Activated CD4-positive, alpha-beta memory T cell treated with anti-CD3 and anti-CD28 coated beads, Interleukin-2, amount 10 ng/mL, durations not matched to agents 7 days and 5 days (primary cell): ENCODE results near the gene MKS1. TPM values are rescaled to one million over a fixed set of nuclear protein-coding genes. Genes with fewer than 3 reads are reported as not detected.

Experiments
- CTCF ChIA-PET: fragments of 350-600 bp; sonication (Branson Sonifier 250); formaldehyde crosslinking; loops from one replicate; lab custom pipeline; 2021; ENCODE audit warnings: antibody characterized with exemption, inconsistent platforms; lab: Charles Lee
- POLR2A ChIA-PET: fragments of 350-600 bp; sonication (Branson Sonifier 250); formaldehyde crosslinking; loops from one replicate; lab custom pipeline; 2021; ENCODE audit warnings: antibody characterized with exemption; lab: Charles Lee
- DNase-seq: peaks from one replicate; pipeline ENCODE4 v3.0.0-alpha.2; 2020
- H3K27ac Mint-ChIP-seq: one replicate; pipeline ENCODE4 v1.8.0; 2021; ENCODE audit warnings: mild to moderate bottlenecking, mixed read lengths
- H3K27me3 Mint-ChIP-seq: one replicate; pipeline ENCODE4 v1.8.0; 2021; ENCODE audit warnings: mixed read lengths
- H3K36me3 Mint-ChIP-seq: one replicate; pipeline ENCODE4 v1.8.0; 2021; ENCODE audit warnings: low read depth, mixed read lengths
- H3K4me1 Mint-ChIP-seq: one replicate; pipeline ENCODE4 v1.8.0; 2021; ENCODE audit warnings: mixed read lengths
- H3K4me3 Mint-ChIP-seq: one replicate; pipeline ENCODE4 v1.8.0; 2021; ENCODE audit warnings: mild to moderate bottlenecking, mixed read lengths
- H3K9me3 Mint-ChIP-seq: one replicate; pipeline ENCODE4 v1.8.0; 2021; ENCODE audit warnings: mixed read lengths
- total RNA-seq, 2 experiments: library from RNA; stranded (reverse); gene quantifications; one replicate each; pipeline ENCODE4 v1.2.3, GENCODE V29; 2021

The MKS1 gene
- total RNA-seq, 2 experiments from 2014 or later: 18.7 to 19.8 TPM

GRCh38 chr17:58250344-58251011, 31.4 kb upstream of the MKS1 start:
- H3K4me1 Mint-ChIP-seq: peaks cover 19% of the 10 kb centered on the region
- H3K36me3 Mint-ChIP-seq: no peaks in the 10 kb centered on the region
- POLR2A ChIA-PET: interaction anchor here (1.1 to 1.4 kb wide), 2 partner anchors 82 to 101 kb away, joined by 3 read pairs; no protein-coding TSS in a partner anchor
- H3K27ac Mint-ChIP-seq: no peak overlapping the region
- H3K4me3 Mint-ChIP-seq: no peak overlapping the region
- CTCF ChIA-PET: interaction anchor here (0.6 to 2.1 kb wide), 29 partner anchors 9 to 264 kb away, joined by 3 to 28 read pairs (median 4); partner anchors contain the start of genes HSF5, LPO, MKS1 and RNF43
- H3K27me3 Mint-ChIP-seq: peaks cover 53% of the 10 kb centered on the region
- DNase-seq: no peak
- H3K9me3 Mint-ChIP-seq: no peaks in the 10 kb centered on the region

DNA sequence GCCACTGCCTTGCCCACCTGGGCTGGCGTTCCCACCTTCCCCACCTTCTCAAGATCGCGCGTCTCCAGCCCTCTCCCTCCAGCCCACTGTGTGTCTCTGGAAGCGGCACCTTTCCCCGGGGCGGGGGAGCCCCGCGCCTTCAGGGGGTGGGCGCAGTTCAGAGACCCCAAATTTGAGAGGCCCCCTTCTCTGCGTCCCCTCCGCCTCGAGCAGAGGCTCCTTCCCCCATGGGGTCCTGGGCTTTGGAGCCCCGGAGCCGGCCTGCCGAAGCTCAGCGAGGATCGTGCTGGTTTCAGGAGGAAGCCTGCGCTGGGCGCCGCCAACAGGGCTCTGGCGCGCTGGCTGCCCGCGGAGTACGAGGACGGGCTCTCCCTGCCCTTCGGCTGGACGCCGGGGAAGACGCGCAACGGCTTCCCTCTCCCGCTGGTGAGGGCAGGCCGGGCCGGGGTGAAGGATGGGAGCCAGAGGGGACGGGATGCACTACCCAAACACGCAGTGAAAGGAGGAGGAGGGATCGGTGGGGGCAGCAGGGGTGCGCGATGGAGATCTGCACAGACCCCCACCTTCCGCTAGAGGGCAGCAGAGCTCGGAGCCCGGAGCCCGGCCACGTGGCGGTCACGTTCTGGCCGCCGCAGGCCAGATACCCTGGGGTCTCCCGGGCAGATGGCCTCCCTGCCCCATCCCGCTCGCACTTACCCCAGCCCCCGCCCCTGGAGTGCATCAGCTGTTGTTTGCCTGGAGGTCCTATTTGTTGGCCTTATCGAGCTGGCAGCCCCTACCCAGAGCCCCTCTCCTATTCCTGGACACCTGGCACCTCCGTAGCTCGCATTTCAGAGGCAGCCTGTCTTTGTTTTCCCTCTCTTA, 30.4 kb upstream of the MKS1 start:
- Mint-ChIP-seq H3K9me3 (no peaks in the 10 kb centered on the region), H3K4me1 (peaks cover 19% of the 10 kb centered on the region), H3K36me3 (no peaks in the 10 kb centered on the region), H3K4me3 (peak overlapping the region; percentile 71), H3K27ac (no peak overlapping the region), H3K27me3 (peaks cover 49% of the 10 kb centered on the region)
- ChIA-PET CTCF (interaction anchor here (0.6 to 2.1 kb wide), 31 partner anchors 10 to 265 kb away, joined by 3 to 28 read pairs (median 4); partner anchors contain the start of genes HSF5, LPO, MKS1 and RNF43), POLR2A (interaction anchor here (0.6 to 1.4 kb wide), 5 partner anchors 83 to 150 kb away, joined by 3 read pairs; no protein-coding TSS in a partner anchor)
- DNase-seq: peak; percentile 73

- Mint-ChIP-seq H3K4me1 (peaks cover 19% of the 10 kb centered on the region), H3K4me3 (no peak overlapping the region), H3K36me3 (no peaks in the 10 kb centered on the region), H3K27ac (no peak overlapping the region), H3K27me3 (peaks cover 50% of the 10 kb centered on the region), H3K9me3 (no peaks in the 10 kb centered on the region)
- DNase-seq: no peak
- POLR2A ChIA-PET: interaction anchor here (0.6 to 1.4 kb wide), 4 partner anchors 84 to 150 kb away, joined by 3 read pairs; no protein-coding TSS in a partner anchor
- CTCF ChIA-PET: interaction anchor here (0.6 to 2.1 kb wide), 12 partner anchors 10 to 266 kb away, joined by 3 to 28 read pairs (median 6); partner anchors contain the start of gene LPO
Measured at GRCh38 chr17:58248955-58249269, 29.9 kb upstream of the MKS1 start.

- Mint-ChIP-seq H3K4me3 (no peak overlapping the region), H3K27me3 (peaks cover 56% of the 10 kb centered on the region), H3K27ac (no peak overlapping the region), H3K4me1 (peaks cover 19% of the 10 kb centered on the region), H3K9me3 (no peaks in the 10 kb centered on the region), H3K36me3 (no peaks in the 10 kb centered on the region)
- CTCF ChIA-PET: interaction anchor here (0.6 to 2.0 kb wide), 8 partner anchors 11 to 170 kb away, joined by 3 to 8 read pairs (median 3); partner anchors contain the start of gene RNF43
- POLR2A ChIA-PET: interaction anchor here (0.7 to 1.3 kb wide), 5 partner anchors 9 to 384 kb away, joined by 3 to 4 read pairs (median 3); no protein-coding TSS in a partner anchor
- DNase-seq: no peak
Measured at GRCh38 chr17:58247511-58248363, 28.7 kb upstream of the MKS1 start.

GRCh38 chr17:58246781-58247180, 27.7 kb upstream of the MKS1 start:
- CTCF ChIA-PET: interaction anchor here (1.6 to 1.9 kb wide), 2 partner anchors 47 to 125 kb away, joined by 3 to 8 read pairs; no protein-coding TSS in a partner anchor

GRCh38 chr17:58246104-58246740, 27.2 kb upstream of the MKS1 start:
- ChIA-PET POLR2A (no interaction called here), CTCF (interaction anchor here (1.6 to 1.9 kb wide), 2 partner anchors 46 to 124 kb away, joined by 3 to 8 read pairs; no protein-coding TSS in a partner anchor)
- H3K27me3 Mint-ChIP-seq: peaks cover 53% of the 10 kb centered on the region

More at GRCh38 chr17:58246781-58247180, 27.7 kb upstream of the MKS1 start:
- H3K9me3 Mint-ChIP-seq: no peaks in the 10 kb centered on the region
- POLR2A ChIA-PET: interaction anchor here (0.7 to 1.3 kb wide), 2 partner anchors 384 to 385 kb away, joined by 3 to 4 read pairs; no protein-coding TSS in a partner anchor
- peaks cover 19% of the 10 kb centered on the region for H3K4me1 Mint-ChIP-seq
- H3K36me3 Mint-ChIP-seq: no peaks in the 10 kb centered on the region
- no peak overlapping the region for H3K27ac Mint-ChIP-seq
- no peak for DNase-seq
- no peak overlapping the region for H3K4me3 Mint-ChIP-seq
- peaks cover 53% of the 10 kb centered on the region for H3K27me3 Mint-ChIP-seq

DNA sequence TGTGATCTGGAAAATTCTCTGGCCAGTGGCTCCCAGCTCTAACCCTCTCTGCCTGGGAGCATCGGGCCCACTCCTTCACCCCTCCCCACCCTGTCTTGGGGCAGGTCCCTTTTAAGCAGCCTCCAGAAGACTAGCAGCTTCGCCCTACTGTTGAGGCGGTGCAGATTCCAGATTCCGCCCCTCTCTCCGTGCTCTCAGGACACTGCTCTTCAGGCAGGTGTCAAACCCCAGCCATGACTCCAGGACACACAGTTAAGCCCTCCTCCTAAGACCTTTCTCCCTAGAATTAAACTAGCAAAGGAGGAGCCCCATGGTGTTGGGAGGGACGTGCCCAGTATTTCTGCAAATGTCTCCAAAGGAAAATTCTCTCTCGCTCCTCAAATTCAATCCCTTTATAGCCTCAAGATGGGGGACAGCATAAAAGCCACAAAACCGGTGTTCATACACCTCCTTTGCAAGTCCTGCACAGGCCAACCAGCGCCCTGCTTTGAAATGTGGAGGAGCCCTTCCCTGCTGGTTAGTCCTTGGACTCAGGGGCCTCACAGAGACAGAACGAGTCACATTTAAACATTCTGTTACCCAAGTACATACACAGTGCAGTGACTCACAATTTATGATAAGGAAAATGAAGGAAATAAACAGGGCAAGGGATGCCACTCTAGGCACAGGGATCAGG, 26.5 kb upstream of the MKS1 start:
- Mint-ChIP-seq H3K4me3 (no peak overlapping the region), H3K4me1 (peaks cover 19% of the 10 kb centered on the region), H3K27ac (no peak overlapping the region), H3K27me3 (peaks cover 54% of the 10 kb centered on the region), H3K9me3 (no peaks in the 10 kb centered on the region), H3K36me3 (no peaks in the 10 kb centered on the region)
- CTCF ChIA-PET: no interaction called here
- POLR2A ChIA-PET: interaction anchor here (1.5 kb wide), 1 partner anchor 26 kb away, joined by 3 read pairs; the partner anchor contains the start of gene MKS1
- DNase-seq: no peak

More at GRCh38 chr17:58246104-58246740, 27.2 kb upstream of the MKS1 start:
- no peak for DNase-seq
- no peaks in the 10 kb centered on the region for H3K9me3 Mint-ChIP-seq
- H3K4me1 Mint-ChIP-seq: peaks cover 19% of the 10 kb centered on the region
- no peak overlapping the region for H3K4me3 Mint-ChIP-seq
- H3K27ac Mint-ChIP-seq: no peak overlapping the region
- H3K36me3 Mint-ChIP-seq: no peaks in the 10 kb centered on the region

GRCh38 chr17:58244963-58245362, 25.9 kb upstream of the MKS1 start:
- Mint-ChIP-seq H3K9me3 (no peaks in the 10 kb centered on the region), H3K4me1 (peaks cover 18% of the 10 kb centered on the region), H3K4me3 (no peak overlapping the region), H3K27ac (no peak overlapping the region), H3K36me3 (no peaks in the 10 kb centered on the region), H3K27me3 (peaks cover 54% of the 10 kb centered on the region)
- DNase-seq: no peak
- ChIA-PET POLR2A (interaction anchor here (1.5 kb wide), 1 partner anchor 26 kb away, joined by 3 read pairs; the partner anchor contains the start of gene MKS1), CTCF (no interaction called here)

DNA sequence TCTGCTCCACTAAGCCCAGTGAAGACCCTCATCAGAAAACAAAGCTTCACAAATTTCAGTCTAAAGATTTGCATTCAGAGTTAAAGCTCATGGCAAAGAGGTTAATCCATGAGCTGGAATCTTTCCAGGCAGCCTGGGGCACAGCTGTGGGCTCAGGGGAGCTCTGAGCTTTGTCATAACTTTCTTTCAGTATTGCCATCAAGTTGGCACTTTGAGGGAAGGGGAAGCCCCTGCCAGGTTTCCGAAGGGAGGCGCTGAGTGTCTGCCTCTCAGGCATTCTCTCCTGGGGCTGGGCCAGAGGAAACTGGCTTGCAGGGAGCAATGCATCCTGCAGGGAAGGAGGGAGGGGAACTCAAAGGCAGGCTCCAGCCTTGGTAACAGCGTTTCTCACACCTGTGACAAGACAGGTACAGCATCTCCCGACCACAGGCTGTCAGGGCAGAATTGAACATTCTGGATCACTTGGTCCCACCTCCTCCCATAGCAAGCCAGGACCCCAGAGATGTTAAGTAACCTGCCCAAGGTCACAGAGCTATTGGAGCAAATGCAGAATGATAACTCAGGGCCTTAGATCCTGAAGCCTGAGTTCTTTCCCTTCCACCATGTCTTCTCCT, 23.2 kb upstream of the MKS1 start:
- peaks cover 56% of the 10 kb centered on the region for H3K27me3 Mint-ChIP-seq
- H3K27ac Mint-ChIP-seq: no peak overlapping the region
- peaks cover under 1% of the 10 kb centered on the region for H3K4me1 Mint-ChIP-seq
- DNase-seq: no peak
- H3K36me3 Mint-ChIP-seq: no peaks in the 10 kb centered on the region
- POLR2A ChIA-PET: no interaction called here
- no peaks in the 10 kb centered on the region for H3K9me3 Mint-ChIP-seq
- no peak overlapping the region for H3K4me3 Mint-ChIP-seq
- CTCF ChIA-PET: no interaction called here

- no peak overlapping the region for H3K4me3 Mint-ChIP-seq
- H3K4me1 Mint-ChIP-seq: no peaks in the 10 kb centered on the region
- H3K27ac Mint-ChIP-seq: no peak overlapping the region
- no peaks in the 10 kb centered on the region for H3K36me3 Mint-ChIP-seq
- H3K9me3 Mint-ChIP-seq: no peaks in the 10 kb centered on the region
- peaks cover 69% of the 10 kb centered on the region for H3K27me3 Mint-ChIP-seq
- ChIA-PET CTCF (no interaction called here), POLR2A (no interaction called here)
- no peak for DNase-seq
Measured at GRCh38 chr17:58239987-58240386, 20.9 kb upstream of the MKS1 start.
